Measurements from ENCODE around the gene FHOD1. TPM values are rescaled to one million over a fixed set of nuclear protein-coding genes. Genes with fewer than 3 reads are reported as not detected.
A peak's percentile ranks its signal among the peaks of the same experiment; 100 is the strongest.

The FHOD1 gene
- total and polyA plus RNA-seq, 2 of the 13 experiments (the other 11 are each of a cell fraction or from before 2014, with no cell fraction given) = 20.0 to 20.8 TPM

GRCh38 chr16:67183627-67184452, 63.4 kb downstream of the FHOD1 start, which contains the start of gene MATCAP1 (continued):
- no peak for TF ChIP-seq ZFP37 (CRISPR knock-in tag; IDR thresholded peaks at IDR 0.05; ENCODE audit: borderline replicate concordance)
- no peak for TF ChIP-seq SYNCRIP (IDR thresholded peaks at IDR 0.05; ENCODE audit: insufficient read depth, low read depth, low read length)
- peak; percentile 87; the same call in 1 of the 2 replicates for TF ChIP-seq STAT6 (CRISPR knock-in tag; IDR thresholded peaks at IDR 0.05; ENCODE audit: borderline replicate concordance)
- no peak for TF ChIP-seq ZNF775 (CRISPR knock-in tag; IDR thresholded peaks at IDR 0.05; ENCODE audit: borderline replicate concordance)
- TF ChIP-seq SSRP1 (CRISPR knock-in tag; IDR thresholded peaks at IDR 0.05) = no peak
- TF ChIP-seq NR2F6 (IDR thresholded peaks at IDR 0.05) = no peak
- TF ChIP-seq NR2F6 (CRISPR knock-in tag; IDR thresholded peaks at IDR 0.05) = no peak
- peak; percentile 89 for TF ChIP-seq AKAP8 (CRISPR knock-in tag; IDR thresholded peaks at IDR 0.05)
- peak; percentile 97 for TF ChIP-seq GMEB2 (CRISPR knock-in tag; IDR thresholded peaks at IDR 0.05; ENCODE audit: low read depth)
- peak; percentile 71 for TF ChIP-seq GATAD2A (CRISPR knock-in tag; IDR thresholded peaks at IDR 0.05)
- TF ChIP-seq PHB2 (IDR thresholded peaks at IDR 0.05; ENCODE audit: partially characterized antibody) = no peak
- TF ChIP-seq LRRFIP1 (CRISPR knock-in tag; conservative IDR thresholded peaks at IDR 0.05) = no peak
- TF ChIP-seq CSRNP1 (CRISPR knock-in tag; IDR thresholded peaks at IDR 0.05) = peak; percentile 97
- TF ChIP-seq GRHL1 (CRISPR knock-in tag; conservative IDR thresholded peaks at IDR 0.05) = no peak
- 0 out of 2 replicates have a peak, but pooled peaks have one; percentile 13 for TF ChIP-seq ZSCAN5A (CRISPR knock-in tag; IDR thresholded peaks at IDR 0.05; ENCODE audit: borderline replicate concordance)
- peak; percentile 79; the same call in 1 of the 2 replicates for TF ChIP-seq GLI4 (CRISPR knock-in tag; IDR thresholded peaks at IDR 0.05; ENCODE audit: borderline replicate concordance)
- TF ChIP-seq ZSCAN20 (CRISPR knock-in tag; IDR thresholded peaks at IDR 0.05; ENCODE audit: borderline replicate concordance) = 0 out of 2 replicates have a peak, but pooled peaks have one; percentile 53
